ENCODE data around the gene ZNF428.

The ZNF428 gene

DNA sequence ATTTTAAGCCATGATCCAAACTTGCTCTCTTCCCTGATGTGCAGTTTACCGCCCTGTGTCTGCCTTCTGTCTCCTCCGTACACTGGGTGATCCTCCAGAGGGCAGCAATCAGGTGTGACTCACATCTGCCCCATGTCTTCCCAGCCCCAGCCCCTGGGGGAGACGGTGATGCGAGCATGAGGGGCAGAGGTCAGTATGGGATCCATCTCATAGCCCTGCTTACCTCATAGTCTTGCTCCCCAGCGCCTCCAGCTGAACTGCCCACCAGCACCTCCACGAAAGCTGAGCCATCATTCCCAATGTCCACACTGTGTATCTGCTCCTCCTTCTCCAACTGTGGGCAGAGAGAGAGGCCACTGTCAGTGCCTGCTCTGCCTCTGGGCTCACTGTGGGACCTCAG is 58.7 kb downstream of the ZNF428 start:
- no peak for DNase-seq

Measured in NCI-H510A treated with DMSO at 0.1 percent for 48 hours (cell line).